HEK293 (cell line): ENCODE results near the gene NCOA3.

Experiments
- CTCF ChIA-PET: fragments of 350-600 bp; formaldehyde crosslinking; extraction: SDS; loops from one replicate; lab custom pipeline; 2021; ENCODE audit warnings: antibody characterized with exemption; lab: Yijun Ruan, JAX
- POLR2A ChIA-PET: fragments of 300-600 bp; formaldehyde crosslinking; extraction: SDS; loops from one replicate; lab custom pipeline; 2020; ENCODE audit warnings: antibody characterized with exemption, inconsistent platforms; lab: Yijun Ruan, JAX
- H3K27ac ChIP-seq: fragments of 200-500 bp; sonication (Bioruptor generic); 2 replicates; pipeline ENCODE4 v1.5.1; 2014; ENCODE audit warnings: low read depth, low read length, control low read depth, inconsistent platforms; ENCODE audit errors: extremely low read depth
- H3K36me3 ChIP-seq, 2 experiments: fragments of 200-500 bp in 1 of 2; sonication (Bioruptor generic) in 1 of 2; 1 replicate in 1 of 2; 2 replicates in 1 of 2; pipeline ENCODE4 v1.5.1; 2014 to 2017; ENCODE audit warnings: inconsistent platforms in 2 of 2, low read length in 2 of 2; ENCODE audit not compliant: control insufficient read depth in 2 of 2, insufficient read depth in 1 of 2
- H3K4me1 ChIP-seq: fragments of 200-500 bp; sonication (Bioruptor generic); 2 replicates; pipeline ENCODE4 v1.5.1; 2014; ENCODE audit warnings: mild to moderate bottlenecking, low read length, inconsistent platforms; ENCODE audit not compliant: control insufficient read depth, insufficient read depth
- H3K4me3 ChIP-seq: 2 replicates; pipeline ENCODE4 v1.5.1; 2011; ENCODE audit warnings: low read depth, mild to moderate bottlenecking, control low read depth, low read length, moderate library complexity
- H3K9me3 ChIP-seq: fragments of 200-500 bp; sonication (Bioruptor generic); 2 replicates; pipeline ENCODE4 v1.5.1; 2014; ENCODE audit warnings: low read depth, low read length, inconsistent platforms; ENCODE audit not compliant: control insufficient read depth, insufficient read depth
- EGR2 ChIP-seq: fragments of 450-650 bp; formaldehyde crosslinking; IDR thresholded peaks from 2 replicates; pipeline ENCODE4 v1.5.1; 2016; ENCODE audit warnings: low read depth, missing biosample characterization, missing genetic modification characterization
- GLIS2 ChIP-seq: fragments of 450-650 bp; formaldehyde crosslinking; IDR thresholded peaks from 2 replicates; pipeline ENCODE4 v1.5.1; 2016; ENCODE audit warnings: missing biosample characterization, missing genetic modification characterization
- KLF7 ChIP-seq: fragments of 450-650 bp; formaldehyde crosslinking; IDR thresholded peaks from 2 replicates; pipeline ENCODE4 v1.5.1; 2016; ENCODE audit warnings: missing biosample characterization, missing genetic modification characterization, borderline replicate concordance
- PRDM1 ChIP-seq: fragments of 450-650 bp; formaldehyde crosslinking; IDR thresholded peaks from 2 replicates; pipeline ENCODE4; 2016; ENCODE audit warnings: missing biosample characterization, missing genetic modification characterization
- SALL2 ChIP-seq: fragments of 450-650 bp; formaldehyde crosslinking; IDR thresholded peaks from 2 replicates; pipeline ENCODE4 v1.5.0; 2017; ENCODE audit warnings: missing biosample characterization, mild to moderate bottlenecking, missing genetic modification characterization, borderline replicate concordance
- SP3 ChIP-seq: fragments of 450-650 bp; formaldehyde crosslinking; IDR thresholded peaks from 2 replicates; pipeline ENCODE4 v1.5.1; 2016; ENCODE audit warnings: missing biosample characterization, missing genetic modification characterization
- SP7 ChIP-seq: fragments of 450-650 bp; formaldehyde crosslinking; IDR thresholded peaks from 2 replicates; pipeline ENCODE4 v1.5.1; 2016; ENCODE audit warnings: missing biosample characterization, missing genetic modification characterization
- TRIM28 ChIP-seq: IDR thresholded peaks from 2 replicates; pipeline ENCODE4 v1.6.1; 2011; ENCODE audit warnings: low read length, control low read depth, borderline replicate concordance
- ZBTB21 ChIP-seq: fragments of 450-650 bp; formaldehyde crosslinking; IDR thresholded peaks from 2 replicates; pipeline ENCODE4 v1.5.1; 2017; ENCODE audit warnings: missing biosample characterization, missing genetic modification characterization
- ZFP69B ChIP-seq: fragments of 450-650 bp; formaldehyde crosslinking; IDR thresholded peaks from 2 replicates; pipeline ENCODE4 v1.5.1; 2016; ENCODE audit warnings: missing biosample characterization, missing genetic modification characterization
- ZNF121 ChIP-seq: fragments of 450-650 bp; formaldehyde crosslinking; IDR thresholded peaks from 2 replicates; pipeline ENCODE4 v1.5.1; 2016; ENCODE audit warnings: missing biosample characterization, missing genetic modification characterization
- ZNF132 ChIP-seq: fragments of 450-650 bp; formaldehyde crosslinking; IDR thresholded peaks from 2 replicates; pipeline ENCODE4 v1.5.1; 2017; ENCODE audit warnings: missing biosample characterization, missing genetic modification characterization, borderline replicate concordance
- ZNF16 ChIP-seq: fragments of 450-650 bp; formaldehyde crosslinking; IDR thresholded peaks from 2 replicates; pipeline ENCODE4 v1.5.1; 2016; ENCODE audit warnings: low read depth, missing biosample characterization, missing genetic modification characterization
- ZNF221 ChIP-seq: fragments of 450-650 bp; formaldehyde crosslinking; IDR thresholded peaks from 2 replicates; pipeline ENCODE4 v1.5.1; 2017; ENCODE audit warnings: missing biosample characterization, missing genetic modification characterization, borderline replicate concordance
- ZNF292 ChIP-seq: fragments of 450-650 bp; formaldehyde crosslinking; IDR thresholded peaks from 2 replicates; pipeline ENCODE4 v1.5.1; 2016; ENCODE audit warnings: low read depth, missing biosample characterization, missing genetic modification characterization, borderline replicate concordance
- ZNF404 ChIP-seq: fragments of 450-650 bp; formaldehyde crosslinking; IDR thresholded peaks from 2 replicates; pipeline ENCODE4 v1.5.1; 2017; ENCODE audit warnings: missing biosample characterization, missing genetic modification characterization
- ZNF501 ChIP-seq: fragments of 450-650 bp; formaldehyde crosslinking; IDR thresholded peaks from 2 replicates; pipeline ENCODE4 v1.5.1; 2016; ENCODE audit warnings: missing biosample characterization, missing genetic modification characterization
- ZNF530 ChIP-seq: fragments of 450-650 bp; formaldehyde crosslinking; IDR thresholded peaks from 2 replicates; pipeline ENCODE4 v1.5.1; 2016; ENCODE audit warnings: low read depth, missing biosample characterization, missing genetic modification characterization
- ZNF555 ChIP-seq: fragments of 450-650 bp; formaldehyde crosslinking; conservative IDR thresholded peaks from 2 replicates; pipeline ENCODE4 v1.5.1; 2017; ENCODE audit warnings: missing biosample characterization, mild to moderate bottlenecking, missing genetic modification characterization, inconsistent platforms
- ZNF561 ChIP-seq: fragments of 450-650 bp; IDR thresholded peaks from 2 replicates; pipeline ENCODE4 v1.5.1; 2018; ENCODE audit warnings: missing biosample characterization, missing genetic modification characterization, borderline replicate concordance
- ZNF623 ChIP-seq: fragments of 450-650 bp; formaldehyde crosslinking; IDR thresholded peaks from 2 replicates; pipeline ENCODE4 v1.5.1; 2016; ENCODE audit warnings: missing biosample characterization, missing genetic modification characterization
- ZNF76 ChIP-seq: fragments of 450-650 bp; formaldehyde crosslinking; IDR thresholded peaks from 2 replicates; pipeline ENCODE4; 2016; ENCODE audit warnings: low read depth, missing biosample characterization, missing genetic modification characterization, borderline replicate concordance
- ZSCAN16 ChIP-seq: fragments of 450-650 bp; formaldehyde crosslinking; IDR thresholded peaks from 2 replicates; pipeline ENCODE4 v1.5.1; 2016; ENCODE audit warnings: missing biosample characterization, missing genetic modification characterization
- TF ChIP-seq, protein P1 (sequence below): fragments of 450-650 bp; formaldehyde crosslinking; IDR thresholded peaks from 2 replicates; pipeline ENCODE4 v1.5.1; 2017; ENCODE audit warnings: missing biosample characterization, missing genetic modification characterization
- TF ChIP-seq, protein P2 (sequence below): fragments of 450-650 bp; formaldehyde crosslinking; IDR thresholded peaks from 2 replicates; pipeline ENCODE4 v1.5.1; 2016; ENCODE audit warnings: missing biosample characterization, missing genetic modification characterization
- TF ChIP-seq, protein P3 (sequence below): fragments of 450-650 bp; formaldehyde crosslinking; IDR thresholded peaks from 2 replicates; pipeline ENCODE4 v1.5.1; 2016; ENCODE audit warnings: missing biosample characterization, missing genetic modification characterization
- TF ChIP-seq, protein P4 (sequence below): fragments of 450-650 bp; formaldehyde crosslinking; optimal IDR thresholded peaks from 2 replicates; pipeline ENCODE3; 2016; ENCODE audit warnings: missing biosample characterization, mild to moderate bottlenecking, missing genetic modification characterization
- TF ChIP-seq, protein P5 (sequence below): fragments of 450-650 bp; formaldehyde crosslinking; IDR thresholded peaks from 2 replicates; pipeline ENCODE4 v1.5.1; 2016; ENCODE audit warnings: missing biosample characterization, missing genetic modification characterization
- TF ChIP-seq, protein P6 (sequence below): fragments of 450-650 bp; formaldehyde crosslinking; IDR thresholded peaks from 2 replicates; pipeline ENCODE4 v1.5.1; 2017; ENCODE audit warnings: missing biosample characterization, missing genetic modification characterization

The NCOA3 gene

DNA sequence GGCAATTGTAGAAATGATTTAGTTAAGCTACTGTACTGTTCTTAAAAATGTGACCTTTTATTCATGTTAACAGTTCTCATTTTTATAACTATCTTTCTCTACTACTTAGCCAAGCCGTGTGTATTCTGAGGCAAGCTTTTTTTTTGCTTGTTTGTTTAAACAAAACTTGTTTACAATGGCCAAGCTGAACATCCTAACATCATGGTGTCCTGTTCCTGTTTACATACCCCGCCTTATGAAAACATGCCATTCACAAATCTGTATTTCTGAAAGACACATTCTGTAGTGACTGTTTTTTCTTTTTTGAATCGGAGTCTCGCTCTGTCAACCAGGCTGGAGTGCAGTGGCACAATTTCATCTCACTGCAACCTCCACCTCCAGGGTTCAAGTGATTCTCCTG, 140.9 kb downstream of the NCOA3 start:
- H3K36me3 ChIP-seq: peaks cover 0 to 44% of the 10 kb centered on the region in 2 experiments; a peak in 2 of 3 replicates
- H3K4me3 ChIP-seq: no peak overlapping the region
- POLR2A ChIA-PET: no interaction called here
- no peaks in the 10 kb centered on the region for H3K4me1 ChIP-seq
- CTCF ChIA-PET: interaction anchor here (0.8 kb wide), 1 partner anchor 21 kb away, joined by 4 read pairs; no protein-coding TSS in a partner anchor
- TF ChIP-seq KLF7 (tag by site-specific recombination) (no peak), ZNF623 (tag by site-specific recombination) (no peak), ZNF16 (no peak), PRDM1 (tag by site-specific recombination) (no peak), TRIM28 (no peak), ZSCAN16 (no peak), ZNF76 (no peak), ZFP69B (no peak), EGR2 (tag by site-specific recombination) (no peak), SP7 (tag by site-specific recombination) (no peak), ZBTB21 (tag by site-specific recombination) (no peak), ZNF555 (tag by site-specific recombination) (no peak), SP3 (tag by site-specific recombination) (no peak), ZNF561 (tag by site-specific recombination) (no peak)
- TF ChIP-seq, protein P1, sequence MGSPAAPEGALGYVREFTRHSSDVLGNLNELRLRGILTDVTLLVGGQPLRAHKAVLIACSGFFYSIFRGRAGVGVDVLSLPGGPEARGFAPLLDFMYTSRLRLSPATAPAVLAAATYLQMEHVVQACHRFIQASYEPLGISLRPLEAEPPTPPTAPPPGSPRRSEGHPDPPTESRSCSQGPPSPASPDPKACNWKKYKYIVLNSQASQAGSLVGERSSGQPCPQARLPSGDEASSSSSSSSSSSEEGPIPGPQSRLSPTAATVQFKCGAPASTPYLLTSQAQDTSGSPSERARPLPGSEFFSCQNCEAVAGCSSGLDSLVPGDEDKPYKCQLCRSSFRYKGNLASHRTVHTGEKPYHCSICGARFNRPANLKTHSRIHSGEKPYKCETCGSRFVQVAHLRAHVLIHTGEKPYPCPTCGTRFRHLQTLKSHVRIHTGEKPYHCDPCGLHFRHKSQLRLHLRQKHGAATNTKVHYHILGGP: no peak
- TF ChIP-seq, protein P2, sequence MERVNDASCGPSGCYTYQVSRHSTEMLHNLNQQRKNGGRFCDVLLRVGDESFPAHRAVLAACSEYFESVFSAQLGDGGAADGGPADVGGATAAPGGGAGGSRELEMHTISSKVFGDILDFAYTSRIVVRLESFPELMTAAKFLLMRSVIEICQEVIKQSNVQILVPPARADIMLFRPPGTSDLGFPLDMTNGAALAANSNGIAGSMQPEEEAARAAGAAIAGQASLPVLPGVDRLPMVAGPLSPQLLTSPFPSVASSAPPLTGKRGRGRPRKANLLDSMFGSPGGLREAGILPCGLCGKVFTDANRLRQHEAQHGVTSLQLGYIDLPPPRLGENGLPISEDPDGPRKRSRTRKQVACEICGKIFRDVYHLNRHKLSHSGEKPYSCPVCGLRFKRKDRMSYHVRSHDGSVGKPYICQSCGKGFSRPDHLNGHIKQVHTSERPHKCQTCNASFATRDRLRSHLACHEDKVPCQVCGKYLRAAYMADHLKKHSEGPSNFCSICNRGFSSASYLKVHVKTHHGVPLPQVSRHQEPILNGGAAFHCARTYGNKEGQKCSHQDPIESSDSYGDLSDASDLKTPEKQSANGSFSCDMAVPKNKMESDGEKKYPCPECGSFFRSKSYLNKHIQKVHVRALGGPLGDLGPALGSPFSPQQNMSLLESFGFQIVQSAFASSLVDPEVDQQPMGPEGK (tag by site-specific recombination): no peak
- TF ChIP-seq, protein P3, sequence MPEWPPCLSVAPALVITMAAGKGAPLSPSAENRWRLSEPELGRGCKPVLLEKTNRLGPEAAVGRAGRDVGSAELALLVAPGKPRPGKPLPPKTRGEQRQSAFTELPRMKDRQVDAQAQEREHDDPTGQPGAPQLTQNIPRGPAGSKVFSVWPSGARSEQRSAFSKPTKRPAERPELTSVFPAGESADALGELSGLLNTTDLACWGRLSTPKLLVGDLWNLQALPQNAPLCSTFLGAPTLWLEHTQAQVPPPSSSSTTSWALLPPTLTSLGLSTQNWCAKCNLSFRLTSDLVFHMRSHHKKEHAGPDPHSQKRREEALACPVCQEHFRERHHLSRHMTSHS (tag by site-specific recombination): no peak
- H3K27ac ChIP-seq: no peak overlapping the region
- no peaks in the 10 kb centered on the region for H3K9me3 ChIP-seq

DNA sequence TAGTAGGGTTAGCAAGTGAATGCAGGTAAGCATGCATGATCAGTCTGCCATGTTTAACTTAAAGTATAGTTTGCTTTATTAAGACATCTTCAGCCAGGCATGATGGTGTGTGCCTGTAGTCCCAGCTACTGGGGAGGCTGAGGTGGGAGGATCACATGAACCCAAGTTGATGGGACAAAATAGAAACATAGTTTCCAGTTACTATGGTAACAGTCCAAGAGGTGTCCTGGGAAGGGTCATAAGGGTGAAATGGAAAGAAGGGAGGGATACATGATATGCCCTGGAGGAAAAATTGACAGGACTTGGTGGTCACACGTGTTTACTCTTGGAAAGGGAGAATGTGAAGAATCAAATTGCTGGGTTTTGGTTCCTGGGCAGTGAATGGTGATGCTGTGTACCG, 143.9 kb downstream of the NCOA3 start:
- Histone ChIP-seq H3K27ac (no peak overlapping the region), H3K36me3 (peaks cover 0 to 34% of the 10 kb centered on the region in 2 experiments; a peak in 2 of 3 replicates), H3K4me3 (no peak overlapping the region), H3K4me1 (no peaks in the 10 kb centered on the region), H3K9me3 (no peaks in the 10 kb centered on the region)
- ChIA-PET POLR2A (no interaction called here), CTCF (interaction anchor here (0.6 to 0.9 kb wide), 3 partner anchors 18 to 79 kb away, joined by 3 to 6 read pairs (median 4); no protein-coding TSS in a partner anchor)
- TF ChIP-seq ZNF221 (tag by site-specific recombination) (no peak), SALL2 (no peak), ZNF404 (tag by site-specific recombination) (no peak), ZNF121 (tag by site-specific recombination) (no peak), ZNF501 (tag by site-specific recombination) (no peak), ZNF530 (tag by site-specific recombination) (no peak), GLIS2 (no peak), ZNF292 (no peak), ZNF132 (tag by site-specific recombination) (no peak), KLF7 (tag by site-specific recombination) (no peak)
- TF ChIP-seq, protein P4, sequence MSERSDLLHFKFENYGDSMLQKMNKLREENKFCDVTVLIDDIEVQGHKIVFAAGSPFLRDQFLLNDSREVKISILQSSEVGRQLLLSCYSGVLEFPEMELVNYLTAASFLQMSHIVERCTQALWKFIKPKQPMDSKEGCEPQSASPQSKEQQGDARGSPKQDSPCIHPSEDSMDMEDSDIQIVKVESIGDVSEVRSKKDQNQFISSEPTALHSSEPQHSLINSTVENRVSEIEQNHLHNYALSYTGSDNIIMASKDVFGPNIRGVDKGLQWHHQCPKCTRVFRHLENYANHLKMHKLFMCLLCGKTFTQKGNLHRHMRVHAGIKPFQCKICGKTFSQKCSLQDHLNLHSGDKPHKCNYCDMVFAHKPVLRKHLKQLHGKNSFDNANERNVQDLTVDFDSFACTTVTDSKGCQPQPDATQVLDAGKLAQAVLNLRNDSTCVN: no peak
- TF ChIP-seq, protein P5, sequence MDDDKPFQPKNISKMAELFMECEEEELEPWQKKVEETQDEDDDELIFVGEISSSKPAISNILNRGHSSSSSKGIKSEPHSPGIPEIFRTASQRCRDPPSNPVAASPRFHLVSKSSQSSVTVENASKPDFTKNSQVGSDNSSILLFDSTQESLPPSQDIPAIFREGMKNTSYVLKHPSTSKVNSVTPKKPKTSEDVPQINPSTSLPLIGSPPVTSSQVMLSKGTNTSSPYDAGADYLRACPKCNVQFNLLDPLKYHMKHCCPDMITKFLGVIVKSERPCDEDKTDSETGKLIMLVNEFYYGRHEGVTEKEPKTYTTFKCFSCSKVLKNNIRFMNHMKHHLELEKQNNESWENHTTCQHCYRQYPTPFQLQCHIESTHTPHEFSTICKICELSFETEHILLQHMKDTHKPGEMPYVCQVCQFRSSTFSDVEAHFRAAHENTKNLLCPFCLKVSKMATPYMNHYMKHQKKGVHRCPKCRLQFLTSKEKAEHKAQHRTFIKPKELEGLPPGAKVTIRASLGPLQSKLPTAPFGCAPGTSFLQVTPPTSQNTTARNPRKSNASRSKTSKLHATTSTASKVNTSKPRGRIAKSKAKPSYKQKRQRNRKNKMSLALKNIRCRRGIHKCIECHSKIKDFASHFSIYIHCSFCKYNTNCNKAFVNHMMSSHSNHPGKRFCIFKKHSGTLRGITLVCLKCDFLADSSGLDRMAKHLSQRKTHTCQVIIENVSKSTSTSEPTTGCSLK (tag by site-specific recombination): no peak
- TF ChIP-seq, protein P6, sequence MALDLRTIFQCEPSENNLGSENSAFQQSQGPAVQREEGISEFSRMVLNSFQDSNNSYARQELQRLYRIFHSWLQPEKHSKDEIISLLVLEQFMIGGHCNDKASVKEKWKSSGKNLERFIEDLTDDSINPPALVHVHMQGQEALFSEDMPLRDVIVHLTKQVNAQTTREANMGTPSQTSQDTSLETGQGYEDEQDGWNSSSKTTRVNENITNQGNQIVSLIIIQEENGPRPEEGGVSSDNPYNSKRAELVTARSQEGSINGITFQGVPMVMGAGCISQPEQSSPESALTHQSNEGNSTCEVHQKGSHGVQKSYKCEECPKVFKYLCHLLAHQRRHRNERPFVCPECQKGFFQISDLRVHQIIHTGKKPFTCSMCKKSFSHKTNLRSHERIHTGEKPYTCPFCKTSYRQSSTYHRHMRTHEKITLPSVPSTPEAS (tag by site-specific recombination): no peak
